Bronchial epithelial cell (primary cell): ENCODE measurements around the gene TM9SF4. TPM values are rescaled to one million over a fixed set of nuclear protein-coding genes. Genes with fewer than 3 reads are reported as not detected.
A peak's percentile ranks its signal among the peaks of the same experiment; 100 is the strongest.

Experiments used
- DNase-seq: peaks from one replicate; pipeline ENCODE4 v3.0.0-alpha.2; 2010; ENCODE audit warnings: low read depth
- FAIRE-seq: peaks from 2 replicates; lab custom pipeline; 2011; peaks lifted over from hg19 to GRCh38; lab: Jason Lieb, UNC
- H3K27me3 ChIP-seq: 2 replicates; pipeline ENCODE4 v1.5.1; 2011; ENCODE audit warnings: low read length; ENCODE audit not compliant: control insufficient read depth, insufficient read depth
- H3K36me3 ChIP-seq: 2 replicates; pipeline ENCODE4 v1.5.1; 2011; ENCODE audit warnings: low read length; ENCODE audit not compliant: control insufficient read depth, insufficient read depth
- H3K4me3 ChIP-seq: 2 replicates; pipeline ENCODE4 v1.5.1; 2011; ENCODE audit warnings: mild to moderate bottlenecking, low read depth, low read length, control low read depth
- total RNA-seq: library from RNA; depleted of rRNA; stranded (reverse); fragments of >200 nt; gene quantifications from 2 replicates; pipeline ENCODE4 v1.2.1, GENCODE V29; 2014
- TF ChIP-seq, protein P1 (sequence below): IDR thresholded peaks from 2 replicates; pipeline ENCODE4 v1.5.1; 2011; ENCODE audit warnings: mild to moderate bottlenecking, moderate library complexity, low read length, control low read depth, inconsistent platforms; ENCODE audit not compliant: insufficient read depth, severe bottlenecking

Gene TM9SF4, protein sequence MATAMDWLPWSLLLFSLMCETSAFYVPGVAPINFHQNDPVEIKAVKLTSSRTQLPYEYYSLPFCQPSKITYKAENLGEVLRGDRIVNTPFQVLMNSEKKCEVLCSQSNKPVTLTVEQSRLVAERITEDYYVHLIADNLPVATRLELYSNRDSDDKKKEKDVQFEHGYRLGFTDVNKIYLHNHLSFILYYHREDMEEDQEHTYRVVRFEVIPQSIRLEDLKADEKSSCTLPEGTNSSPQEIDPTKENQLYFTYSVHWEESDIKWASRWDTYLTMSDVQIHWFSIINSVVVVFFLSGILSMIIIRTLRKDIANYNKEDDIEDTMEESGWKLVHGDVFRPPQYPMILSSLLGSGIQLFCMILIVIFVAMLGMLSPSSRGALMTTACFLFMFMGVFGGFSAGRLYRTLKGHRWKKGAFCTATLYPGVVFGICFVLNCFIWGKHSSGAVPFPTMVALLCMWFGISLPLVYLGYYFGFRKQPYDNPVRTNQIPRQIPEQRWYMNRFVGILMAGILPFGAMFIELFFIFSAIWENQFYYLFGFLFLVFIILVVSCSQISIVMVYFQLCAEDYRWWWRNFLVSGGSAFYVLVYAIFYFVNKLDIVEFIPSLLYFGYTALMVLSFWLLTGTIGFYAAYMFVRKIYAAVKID
- 19.0 and 22.0 TPM in 2 replicates for total RNA-seq

DNA sequence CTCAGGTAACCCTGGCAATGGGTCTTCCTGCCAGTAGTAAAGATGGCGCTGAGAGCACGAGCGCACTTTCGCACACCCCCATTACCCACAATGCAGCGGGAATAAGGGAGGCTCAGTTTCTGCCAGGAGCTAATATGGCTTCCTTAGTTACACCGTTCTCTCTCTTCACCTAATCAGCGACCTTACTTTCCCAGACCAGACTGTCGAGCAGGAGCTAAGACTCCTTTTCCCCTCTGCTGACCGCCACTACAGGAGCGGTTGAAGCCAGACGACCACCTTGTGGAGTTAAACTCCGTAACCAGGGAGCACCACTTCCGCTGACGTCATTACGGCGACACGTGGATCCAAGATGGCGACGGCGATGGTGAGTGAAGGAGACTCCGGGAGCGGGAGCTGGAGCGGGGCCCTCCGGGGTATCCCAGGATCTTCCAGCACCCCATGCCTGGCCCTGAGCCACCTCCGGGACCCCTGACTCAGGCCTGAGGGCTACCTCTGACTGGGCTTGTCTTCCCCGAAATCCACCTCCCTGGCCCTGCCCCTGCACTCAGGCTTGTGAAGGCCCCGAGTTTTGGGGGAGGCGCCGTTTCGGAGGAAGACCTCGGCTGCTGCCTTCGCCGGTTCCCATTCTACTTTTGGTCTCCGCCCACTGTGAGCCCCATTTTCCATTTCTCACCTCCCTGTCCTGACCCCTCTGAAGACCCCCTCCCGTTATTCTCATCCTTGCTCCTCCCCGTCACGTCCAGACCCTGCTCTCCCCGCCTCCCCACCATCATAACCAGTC is at the start of gene TM9SF4:
Gene TM9SF4 (plus strand): TSS at position 323 of the 781 bp plus-strand sequence. CDS start 27 bp downstream, at position 350.
- Histone ChIP-seq H3K4me3 (peak within 1 kb of the TSS; percentile 58), H3K27me3 (no peaks in the 10 kb centered on the region), H3K36me3 (no peaks in the 10 kb centered on the region)
- TF ChIP-seq, protein P1, sequence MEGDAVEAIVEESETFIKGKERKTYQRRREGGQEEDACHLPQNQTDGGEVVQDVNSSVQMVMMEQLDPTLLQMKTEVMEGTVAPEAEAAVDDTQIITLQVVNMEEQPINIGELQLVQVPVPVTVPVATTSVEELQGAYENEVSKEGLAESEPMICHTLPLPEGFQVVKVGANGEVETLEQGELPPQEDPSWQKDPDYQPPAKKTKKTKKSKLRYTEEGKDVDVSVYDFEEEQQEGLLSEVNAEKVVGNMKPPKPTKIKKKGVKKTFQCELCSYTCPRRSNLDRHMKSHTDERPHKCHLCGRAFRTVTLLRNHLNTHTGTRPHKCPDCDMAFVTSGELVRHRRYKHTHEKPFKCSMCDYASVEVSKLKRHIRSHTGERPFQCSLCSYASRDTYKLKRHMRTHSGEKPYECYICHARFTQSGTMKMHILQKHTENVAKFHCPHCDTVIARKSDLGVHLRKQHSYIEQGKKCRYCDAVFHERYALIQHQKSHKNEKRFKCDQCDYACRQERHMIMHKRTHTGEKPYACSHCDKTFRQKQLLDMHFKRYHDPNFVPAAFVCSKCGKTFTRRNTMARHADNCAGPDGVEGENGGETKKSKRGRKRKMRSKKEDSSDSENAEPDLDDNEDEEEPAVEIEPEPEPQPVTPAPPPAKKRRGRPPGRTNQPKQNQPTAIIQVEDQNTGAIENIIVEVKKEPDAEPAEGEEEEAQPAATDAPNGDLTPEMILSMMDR: no peak
- peak; percentile 83 for DNase-seq
- no peak for FAIRE-seq

DNA sequence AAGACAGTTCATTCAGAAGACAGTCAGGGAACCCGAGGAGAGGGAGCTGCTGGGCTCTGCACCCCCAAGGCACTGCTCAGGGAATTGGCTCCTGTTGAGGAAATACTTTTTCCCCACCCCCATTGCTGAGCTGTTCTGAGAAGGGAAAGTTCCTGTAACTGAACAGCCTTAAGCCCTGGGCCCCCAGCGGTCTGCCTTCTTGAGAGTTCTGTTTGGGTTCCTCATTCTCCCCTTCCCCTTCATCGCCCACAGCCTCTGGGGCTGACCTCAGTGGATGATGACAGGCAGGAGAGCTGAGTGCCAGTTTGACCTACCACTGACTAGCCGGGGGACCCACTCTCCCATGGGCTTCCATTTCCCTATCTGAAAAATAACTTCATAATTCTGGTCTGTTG is 46.7 kb upstream of the TM9SF4 start:
- no peak for DNase-seq

DNA sequence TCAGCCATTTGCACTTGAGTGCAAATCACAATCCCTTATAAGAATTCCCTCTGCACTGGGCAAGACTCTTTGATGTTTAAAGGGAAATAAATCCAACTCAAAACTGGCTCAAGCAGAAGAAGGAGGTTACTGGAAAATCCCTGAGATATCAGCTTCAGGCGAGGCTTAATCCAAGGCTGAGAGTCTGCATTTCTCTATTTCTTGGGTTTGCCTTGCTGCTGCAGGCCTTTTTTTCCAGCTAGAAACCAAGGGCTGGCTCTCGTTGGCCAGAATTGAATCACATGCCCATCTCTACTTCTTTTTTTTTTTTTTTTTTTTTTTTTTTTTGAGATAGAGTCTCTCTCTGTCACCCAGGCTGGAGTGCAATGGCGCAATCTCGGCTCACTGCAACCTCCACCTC is 45.8 kb upstream of the TM9SF4 start:
- H3K36me3 ChIP-seq: no peaks in the 10 kb centered on the region
- FAIRE-seq (no peak), DNase-seq (no peak)
- no peak overlapping the region for H3K4me3 ChIP-seq
- TF ChIP-seq, protein P1: no peak
- peaks cover 6% of the 10 kb centered on the region for H3K27me3 ChIP-seq

More for the DNA sequence above, 46.7 kb upstream of the TM9SF4 start:
- no peaks in the 10 kb centered on the region for H3K36me3 ChIP-seq
- FAIRE-seq: no peak
- TF ChIP-seq, protein P1: no peak
- peaks cover 10% of the 10 kb centered on the region for H3K27me3 ChIP-seq
- H3K4me3 ChIP-seq: no peak overlapping the region

DNA sequence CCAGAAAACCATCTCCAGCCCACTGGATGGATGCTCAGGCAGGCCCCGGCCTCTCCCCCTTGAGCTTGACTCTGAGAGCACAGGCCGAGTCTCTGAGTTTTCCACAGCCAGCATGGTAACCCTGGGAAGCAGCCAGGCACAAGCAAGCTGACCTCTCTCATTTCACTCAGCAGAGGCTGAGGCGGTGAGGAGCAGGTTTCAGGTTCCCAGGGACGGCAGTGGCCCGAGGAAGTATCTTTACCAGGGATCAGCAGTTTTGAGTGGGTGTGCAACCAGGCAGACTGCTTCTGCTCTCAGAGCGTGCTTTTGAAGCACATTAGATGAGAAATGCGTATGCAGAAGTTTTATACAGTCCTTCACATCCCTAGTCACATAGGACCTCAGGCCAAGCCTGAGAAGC is 44.8 kb upstream of the TM9SF4 start:
- Histone ChIP-seq H3K36me3 (no peaks in the 10 kb centered on the region), H3K4me3 (no peak overlapping the region), H3K27me3 (peaks cover 5% of the 10 kb centered on the region)
- TF ChIP-seq, protein P1: no peak
- no peak for DNase-seq
- FAIRE-seq: no peak

DNA sequence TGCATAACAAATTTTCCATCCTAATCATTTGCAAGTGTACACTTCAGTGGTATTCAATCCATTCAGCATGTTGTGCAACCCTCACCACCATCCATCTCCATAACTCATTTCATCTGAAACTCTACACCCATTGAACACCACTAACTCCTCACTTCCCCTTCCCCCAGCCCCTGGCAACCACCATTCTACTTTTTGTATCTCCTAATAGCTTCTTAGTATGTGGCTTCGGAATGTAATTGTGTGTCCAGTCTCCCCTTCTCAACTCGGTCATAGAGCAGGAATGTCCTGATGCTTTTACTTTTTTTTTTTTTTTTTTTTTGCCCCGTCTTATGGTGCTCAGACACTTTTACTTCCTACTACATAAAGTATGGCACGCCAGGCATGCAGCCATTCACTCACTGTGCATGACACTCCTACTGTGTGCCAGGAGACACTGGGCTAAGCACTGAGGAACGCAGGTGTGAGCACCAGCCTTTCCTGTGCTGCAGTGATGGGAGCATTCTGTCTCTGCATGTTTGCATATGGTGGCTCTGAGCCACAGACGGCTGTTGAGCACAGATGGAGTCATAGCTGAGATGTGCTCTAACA is 42.2 kb upstream of the TM9SF4 start:
- FAIRE-seq (no peak), DNase-seq (peak; percentile 4)
- no peak overlapping the region for H3K4me3 ChIP-seq
- TF ChIP-seq, protein P1: no peak
- peaks cover 4% of the 10 kb centered on the region for H3K27me3 ChIP-seq
- no peaks in the 10 kb centered on the region for H3K36me3 ChIP-seq
